GM23338 (cell line): Measurements from ENCODE around the gene RNF7. TPM values are rescaled to one million over a fixed set of nuclear protein-coding genes. Genes with fewer than 3 reads are reported as not detected.

Experiments used
- ATAC-seq: fragments of 200-7000 bp; cut with Tn5 transposase; 3 replicates; pipeline ENCODE4 v1.9.1; 2020
- DNase-seq: peaks from one replicate; pipeline ENCODE4 v3.0.0-alpha.2; 2015; ENCODE audit warnings: low spot score
- H2AFZ ChIP-seq: fragments of 200-600 bp; sonication (generic); 2 replicates; pipeline ENCODE4 v1.8.0; 2016; ENCODE audit warnings: antibody characterized with exemption, mild to moderate bottlenecking, moderate library complexity
- H3F3A ChIP-seq: fragments of 200-600 bp; sonication (generic); replicated peaks from 2 replicates; pipeline ENCODE4 v1.8.0; 2017; ENCODE audit warnings: antibody characterized with exemption, mixed run types, low read depth
- H3K27ac ChIP-seq: fragments of 200-600 bp; sonication (generic); 2 replicates; pipeline ENCODE4 v1.6.1; 2016; ENCODE audit warnings: low read depth
- H3K27me3 ChIP-seq: fragments of 200-600 bp; sonication (generic); 2 replicates; pipeline ENCODE4 v1.8.0; 2016; ENCODE audit warnings: mild to moderate bottlenecking, mixed run types, moderate library complexity; ENCODE audit not compliant: insufficient read depth
- H3K36me3 ChIP-seq: fragments of 200-600 bp; sonication (generic); 2 replicates; pipeline ENCODE4 v1.8.0; 2016; ENCODE audit warnings: mild to moderate bottlenecking; ENCODE audit not compliant: insufficient read depth
- H3K4me1 ChIP-seq: fragments of 200-600 bp; sonication (generic); 2 replicates; pipeline ENCODE4 v1.8.0; 2016; ENCODE audit warnings: mild to moderate bottlenecking, moderate library complexity; ENCODE audit not compliant: insufficient read depth
- H3K4me2 ChIP-seq: fragments of 200-600 bp; sonication (generic); 2 replicates; pipeline ENCODE4 v1.7.1; 2017; ENCODE audit warnings: mixed run types
- H3K4me3 ChIP-seq: fragments of 200-600 bp; sonication (generic); 2 replicates; pipeline ENCODE4 v1.6.1; 2016; ENCODE audit warnings: mixed run types
- H3K79me2 ChIP-seq: fragments of 200-600 bp; sonication (generic); replicated peaks from 2 replicates; pipeline ENCODE4 v1.8.0; 2017; ENCODE audit warnings: mild to moderate bottlenecking; ENCODE audit not compliant: insufficient read depth
- H3K9me2 ChIP-seq: fragments of 200-600 bp; sonication (generic); 2 replicates; pipeline ENCODE4 v1.8.0; 2017; ENCODE audit not compliant: insufficient read depth
- H4K20me1 ChIP-seq: fragments of 200-600 bp; sonication (generic); replicated peaks from 2 replicates; pipeline ENCODE4 v1.8.0; 2017; ENCODE audit warnings: mild to moderate bottlenecking; ENCODE audit not compliant: insufficient read depth
- H3K27ac Mint-ChIP-seq: 2 replicates; pipeline ENCODE4 v1.8.0; 2020; ENCODE audit warnings: inconsistent platforms, mild to moderate bottlenecking, moderate library complexity, mixed read lengths
- H3K27me3 Mint-ChIP-seq: 3 replicates; pipeline ENCODE4 v1.8.0; 2022; ENCODE audit warnings: low read depth, mild to moderate bottlenecking, moderate library complexity, mixed read lengths, inconsistent platforms; ENCODE audit not compliant: insufficient read depth, poor library complexity
- H3K36me3 Mint-ChIP-seq: 3 replicates; pipeline ENCODE4 v1.8.0; 2021; ENCODE audit warnings: low read depth, mild to moderate bottlenecking, inconsistent platforms, moderate library complexity, mixed read lengths
- H3K4me1 Mint-ChIP-seq: 3 replicates; pipeline ENCODE4 v1.8.0; 2020; ENCODE audit warnings: mild to moderate bottlenecking, inconsistent platforms, mixed read lengths
- H3K4me3 Mint-ChIP-seq: 3 replicates; pipeline ENCODE4 v1.8.0; 2021; ENCODE audit warnings: moderate library complexity, mild to moderate bottlenecking, inconsistent platforms, mixed read lengths
- H3K9me3 Mint-ChIP-seq: 3 replicates; pipeline ENCODE4 v1.8.0; 2020; ENCODE audit warnings: moderate library complexity, mild to moderate bottlenecking, inconsistent platforms, mixed read lengths
- CREB1 ChIP-seq: fragments of 250-450 bp; sonication (Bioruptor Pico); IDR thresholded peaks from 2 replicates; pipeline ENCODE4 v1.5.0; 2020; ENCODE audit warnings: low read depth, mild to moderate bottlenecking, moderate library complexity
- CTCF ChIP-seq, 2 experiments: fragments of 200-600 bp in 1 of 2; sonication (generic) in 1 of 2; conservative IDR thresholded peaks; 2 replicates each; pipeline versions ENCODE4 v1.5.1 to v1.6.1; 2016 to 2017; ENCODE audit warnings: antibody characterized with exemption in 2 of 2, low read depth in 2 of 2, mild to moderate bottlenecking in 2 of 2, moderate library complexity in 1 of 2
- ETS1 ChIP-seq: IDR thresholded peaks from 2 replicates; pipeline ENCODE4 v1.6.1; 2016; ENCODE audit warnings: antibody characterized with exemption
- JUNB ChIP-seq: IDR thresholded peaks from one replicate; pipeline ENCODE4 v1.6.1; 2016; ENCODE audit warnings: antibody characterized with exemption; ENCODE audit not compliant: unreplicated experiment
- NANOG ChIP-seq: IDR thresholded peaks from 2 replicates; pipeline ENCODE4 v1.6.1; 2016; ENCODE audit warnings: antibody characterized with exemption, borderline replicate concordance
- POLR2AphosphoS5 ChIP-seq: IDR thresholded peaks from 2 replicates; pipeline ENCODE4 v1.6.1; 2016; ENCODE audit warnings: antibody characterized with exemption, low read depth
- REST ChIP-seq: IDR thresholded peaks from one replicate; pipeline ENCODE4 v1.6.1; 2018; ENCODE audit warnings: antibody characterized with exemption; ENCODE audit not compliant: unreplicated experiment
- STAT1 ChIP-seq: IDR thresholded peaks from one replicate; pipeline ENCODE4 v1.6.1; 2016; ENCODE audit warnings: antibody characterized with exemption; ENCODE audit not compliant: unreplicated experiment
- ZNF114 ChIP-seq: fragments of 250-450 bp; sonication (Bioruptor Pico); IDR thresholded peaks from 2 replicates; pipeline ENCODE4 v1.5.0; 2020; ENCODE audit warnings: mild to moderate bottlenecking, moderate library complexity
- ZNF331 ChIP-seq: fragments of 250-450 bp; sonication (Bioruptor Pico); IDR thresholded peaks from 2 replicates; pipeline ENCODE4 v1.5.0; 2020; ENCODE audit warnings: low read depth, mild to moderate bottlenecking, moderate library complexity
- ZNF462 ChIP-seq: fragments of 250-450 bp; sonication (Bioruptor Pico); IDR thresholded peaks from 2 replicates; pipeline ENCODE4 v1.5.0; 2020; ENCODE audit warnings: mild to moderate bottlenecking, moderate library complexity
- polyA plus RNA-seq: library from polyadenylated mRNA; unstranded; fragments of >200 nt; fragmentation: Nextera tagmentation; extraction: Ambion mirVana; gene quantifications from 2 replicates; pipeline ENCODE4 v1.2.1, GENCODE V29; 2016
- total RNA-seq: library from RNA; depleted of rRNA; stranded (reverse); fragments of >200 nt; shearing (Covaris generic); gene quantifications from 2 replicates; pipeline ENCODE4 v1.2.3, GENCODE V29; 2014

The RNF7 gene
- total and polyA plus RNA-seq, 2 experiments from 2014 or later, result 156 to 254 TPM

- no peak for TF ChIP-seq ZNF114
Measured at GRCh38 chr3:141738022-141738890, at the start of gene RNF7 (continued).

- DNase-seq (no peak), ATAC-seq (no peak)
- Histone ChIP-seq H3K9me2 (0 out of 2 replicates have a peak, but pooled peaks cover 5% of the 10 kb centered on the region), H3K79me2 (no peaks in the 10 kb centered on the region), H3K27ac (no peak overlapping the region), H3K27me3 (no peaks in the 10 kb centered on the region), H3K4me1 (no peaks in the 10 kb centered on the region), H4K20me1 (no peaks in the 10 kb centered on the region), H3K4me2 (no peak overlapping the region), H3K4me3 (no peak overlapping the region), H2AFZ (no peak overlapping the region), H3K36me3 (no peaks in the 10 kb centered on the region), H3F3A (no peaks in the 10 kb centered on the region)
- Mint-ChIP-seq H3K36me3 (no peaks in the 10 kb centered on the region; the same call in 1 of the 3 replicates), H3K4me1 (no peaks in the 10 kb centered on the region), H3K4me3 (no peak overlapping the region), H3K9me3 (peaks cover 3% of the 10 kb centered on the region; the same call in 1 of the 3 replicates), H3K27ac (no peak overlapping the region), H3K27me3 (no peaks in the 10 kb centered on the region)
- TF ChIP-seq JUNB (no peak), REST (no peak), NANOG (no peak), ZNF331 (CRISPR knock-in tag) (no peak), ZNF114 (no peak), STAT1 (no peak), ETS1 (no peak), ZNF462 (no peak), POLR2AphosphoS5 (no peak), CREB1 (CRISPR knock-in tag) (no peak), CTCF (conservative IDR thresholded peaks at IDR 0.05; ENCODE audit: low read depth in 2 of 2) (no peak)
Measured at GRCh38 chr3:141690431-141691072, 47.5 kb upstream of the RNF7 start.
